Breast epithelium (tissue), 4 donors: ENCODE measurements around the gene SF3B4. TPM values are rescaled to one million over a fixed set of nuclear protein-coding genes. Genes with fewer than 3 reads are reported as not detected.
A peak's percentile ranks its signal among the peaks of the same experiment; 100 is the strongest.

Source experiments
- DNase-seq, 2 donors: peaks; one replicate each; pipeline ENCODE4 v3.0.0-alpha.2; 2019; ENCODE audit warnings: low spot score in 2 of 2
- H3K27ac ChIP-seq, 2 donors: fragments of 200-600 bp; sonication (generic) in 1 of 2; one replicate each; pipeline ENCODE4 v1.5.1; 2016 to 2019; ENCODE audit warnings: mild to moderate bottlenecking in 1 of 2
- H3K27me3 ChIP-seq, 2 donors: fragments of 200-600 bp; sonication (generic) in 1 of 2; one replicate each; pipeline versions ENCODE4 v1.5.1 to v1.6.0; 2017 to 2019; ENCODE audit warnings: control low read depth in 1 of 2, mild to moderate bottlenecking in 1 of 2
- H3K36me3 ChIP-seq: fragments of 200-600 bp; one replicate; pipeline ENCODE4 v1.5.1; 2019
- H3K4me1 ChIP-seq, 2 donors: fragments of 200-600 bp; sonication (generic); one replicate each; pipeline ENCODE4 v1.5.1; 2016 to 2019; ENCODE audit warnings: control low read depth in 1 of 2
- H3K4me3 ChIP-seq, 3 donors: fragments of 200-600 bp; sonication (generic); 1 replicate in 2 of 3; 2 replicates in 1 of 3; pipeline ENCODE4 v1.5.1; 2016 to 2019; ENCODE audit warnings: mild to moderate bottlenecking in 3 of 3, moderate library complexity in 2 of 3
- H3K9me3 ChIP-seq, 2 donors: fragments of 200-600 bp; sonication (generic) in 1 of 2; one replicate each; pipeline ENCODE4 v1.5.1; 2016 to 2019; ENCODE audit warnings: control low read depth in 1 of 2
- POLR2A ChIP-seq: fragments of 450-650 bp; IDR thresholded peaks from one replicate; pipeline ENCODE4 v1.6.1; 2016; ENCODE audit warnings: antibody characterized with exemption, mild to moderate bottlenecking, moderate library complexity
- POLR2AphosphoS5 ChIP-seq, 3 donors: sonication (generic); formaldehyde crosslinking; IDR thresholded peaks; one replicate each; pipeline ENCODE4 v1.6.1; 2017; ENCODE audit warnings: antibody characterized with exemption in 3 of 3
- intact Hi-C: fragments of 100-400 bp; cut with DNase I; formaldehyde crosslinking; loops from one replicate; pipeline ENCODE4 v1.15.1; 2023; ENCODE audit warnings: low total_unique reads
- total RNA-seq, 3 donors: library from RNA; depleted of rRNA; stranded (reverse); fragments of >200 nt; gene quantifications; one replicate each; pipeline ENCODE4 v1.1.0, GENCODE V29; 2016
- TF ChIP-seq, protein P1 (sequence below), 3 donors: fragments of 450-650 bp; IDR thresholded peaks; one replicate each; pipeline ENCODE4 v1.5.1; 2016 to 2017; ENCODE audit warnings: antibody characterized with exemption in 3 of 3, mild to moderate bottlenecking in 3 of 3, moderate library complexity in 3 of 3

The SF3B4 gene
- total RNA-seq, 3 donors from 2014 or later: 6.9 to 9.7 (median 7.4) TPM

DNA sequence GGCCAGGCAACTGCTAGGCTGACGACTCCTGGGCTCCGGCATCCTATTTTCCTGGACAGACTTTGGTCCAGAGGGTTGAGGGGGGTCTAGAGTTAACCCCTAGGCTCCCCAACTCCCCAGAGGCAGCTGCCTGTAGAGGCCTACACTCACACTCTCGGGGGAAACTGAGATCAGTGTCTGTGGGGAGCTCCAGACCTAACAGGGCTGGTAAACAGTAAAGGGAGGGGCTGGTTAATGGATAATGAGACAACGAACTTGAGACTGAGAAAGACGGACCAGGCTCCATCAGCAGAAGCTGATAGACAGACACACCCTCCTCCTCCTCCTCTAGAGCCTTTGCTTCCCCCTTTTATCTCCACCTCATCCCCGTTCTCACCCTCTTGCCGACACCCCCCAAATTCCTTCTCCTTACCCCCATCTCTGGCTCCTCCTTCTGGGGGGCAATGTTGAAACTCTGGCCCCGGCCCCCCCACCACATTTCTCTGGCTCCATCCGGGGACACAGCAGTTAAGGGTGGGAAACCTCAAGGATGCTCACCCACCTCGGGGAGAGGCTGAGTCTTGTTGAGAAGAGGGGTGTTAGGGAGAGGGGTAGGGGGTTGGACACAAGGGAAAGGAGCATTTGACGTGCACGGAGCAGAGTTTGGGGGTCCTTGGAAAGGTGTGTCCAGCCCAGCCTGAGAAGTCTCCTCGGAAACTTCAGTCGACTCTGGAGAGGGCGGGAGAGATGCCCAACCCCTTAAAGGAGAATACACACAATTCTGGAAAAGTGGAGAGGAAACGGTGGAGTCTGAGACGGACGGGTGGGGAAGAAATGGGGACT is 8.8 kb upstream of the SF3B4 start, which contains the start of gene MTMR11:
MTMR11 (minus strand) TSS at position 710 of the 822 bp plus-strand sequence; CDS start at position 478, 232 bp downstream.
- Histone ChIP-seq H3K9me3 (no peaks in the 10 kb centered on the region), H3K4me1 (peaks cover 0 to 3% of the 10 kb centered on the region in 2 donors), H3K27me3 (no peaks in the 10 kb centered on the region), H3K36me3 (no peaks in the 10 kb centered on the region), H3K27ac (peak within 1 kb of the TSS; percentile 81 to 92), H3K4me3 (peak within 1 kb of the TSS; percentile 53 to 80 (median 61))
- DNase-seq: peak in 1 of 2 donors; percentile 38
- TF ChIP-seq POLR2A (no peak), POLR2AphosphoS5 (IDR thresholded peaks at IDR 0.05) (no peak)
- TF ChIP-seq, protein P1, sequence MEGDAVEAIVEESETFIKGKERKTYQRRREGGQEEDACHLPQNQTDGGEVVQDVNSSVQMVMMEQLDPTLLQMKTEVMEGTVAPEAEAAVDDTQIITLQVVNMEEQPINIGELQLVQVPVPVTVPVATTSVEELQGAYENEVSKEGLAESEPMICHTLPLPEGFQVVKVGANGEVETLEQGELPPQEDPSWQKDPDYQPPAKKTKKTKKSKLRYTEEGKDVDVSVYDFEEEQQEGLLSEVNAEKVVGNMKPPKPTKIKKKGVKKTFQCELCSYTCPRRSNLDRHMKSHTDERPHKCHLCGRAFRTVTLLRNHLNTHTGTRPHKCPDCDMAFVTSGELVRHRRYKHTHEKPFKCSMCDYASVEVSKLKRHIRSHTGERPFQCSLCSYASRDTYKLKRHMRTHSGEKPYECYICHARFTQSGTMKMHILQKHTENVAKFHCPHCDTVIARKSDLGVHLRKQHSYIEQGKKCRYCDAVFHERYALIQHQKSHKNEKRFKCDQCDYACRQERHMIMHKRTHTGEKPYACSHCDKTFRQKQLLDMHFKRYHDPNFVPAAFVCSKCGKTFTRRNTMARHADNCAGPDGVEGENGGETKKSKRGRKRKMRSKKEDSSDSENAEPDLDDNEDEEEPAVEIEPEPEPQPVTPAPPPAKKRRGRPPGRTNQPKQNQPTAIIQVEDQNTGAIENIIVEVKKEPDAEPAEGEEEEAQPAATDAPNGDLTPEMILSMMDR (IDR thresholded peaks at IDR 0.05): no peak
- intact Hi-C loops: no loop called here

DNA sequence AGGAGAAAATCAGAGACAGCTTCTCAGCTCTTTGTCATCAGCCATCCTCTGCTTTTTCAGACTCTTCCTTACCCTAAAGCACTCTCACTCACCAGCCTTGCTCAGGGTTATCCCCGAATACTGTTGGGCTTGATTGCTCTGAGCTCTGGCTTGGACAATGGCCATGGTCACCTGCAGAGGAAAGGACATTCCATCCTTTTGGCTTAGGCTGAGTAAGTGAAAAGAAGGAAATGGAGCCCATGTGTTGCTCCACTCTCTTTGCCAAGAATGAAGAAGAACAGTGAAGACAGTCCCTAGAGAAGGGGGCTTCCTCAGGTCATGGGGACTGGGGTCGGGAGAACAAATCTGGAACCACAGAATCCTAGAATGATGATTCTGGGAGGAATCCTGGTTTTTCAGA is 6.8 kb upstream of the SF3B4 start:
- intact Hi-C loops: no loop called here
- Histone ChIP-seq H3K4me3 (no peak overlapping the region), H3K27ac (no peak overlapping the region), H3K36me3 (no peaks in the 10 kb centered on the region), H3K27me3 (no peaks in the 10 kb centered on the region), H3K9me3 (no peaks in the 10 kb centered on the region), H3K4me1 (peaks cover 0 to 3% of the 10 kb centered on the region in 2 donors)
- no peak for DNase-seq
- TF ChIP-seq, protein P1 (IDR thresholded peaks at IDR 0.05): no peak
- TF ChIP-seq POLR2AphosphoS5 (IDR thresholded peaks at IDR 0.05) (no peak), POLR2A (no peak)

DNA sequence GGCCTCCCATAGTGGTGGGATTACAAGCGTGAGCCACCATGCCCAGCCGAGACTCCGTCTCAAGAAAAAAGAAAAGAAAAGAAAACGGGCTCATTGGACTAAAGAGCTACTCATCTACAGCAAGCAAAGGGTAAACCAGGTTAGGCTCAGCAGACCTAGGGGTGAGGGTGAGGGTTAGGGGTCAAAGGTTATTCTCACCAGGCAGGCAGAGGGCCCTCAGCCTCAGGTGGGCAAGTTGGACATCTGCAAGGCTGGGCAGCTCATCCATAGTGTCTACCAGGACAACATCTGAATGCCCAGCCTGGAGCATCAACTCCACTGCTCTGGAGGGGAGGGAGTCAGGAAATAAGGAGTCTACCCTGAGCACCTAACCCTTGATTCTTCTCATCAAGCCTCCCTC is 5.6 kb upstream of the SF3B4 start:
- DNase-seq: no peak
- TF ChIP-seq POLR2AphosphoS5 (IDR thresholded peaks at IDR 0.05): no peak
- TF ChIP-seq, protein P1 (IDR thresholded peaks at IDR 0.05): no peak
- no peak for TF ChIP-seq POLR2A
- Histone ChIP-seq H3K36me3 (no peaks in the 10 kb centered on the region), H3K27ac (no peak overlapping the region), H3K27me3 (no peaks in the 10 kb centered on the region), H3K9me3 (no peaks in the 10 kb centered on the region), H3K4me1 (peaks cover 0 to 3% of the 10 kb centered on the region in 2 donors), H3K4me3 (no peak overlapping the region)
- intact Hi-C loops: no loop called here

DNA sequence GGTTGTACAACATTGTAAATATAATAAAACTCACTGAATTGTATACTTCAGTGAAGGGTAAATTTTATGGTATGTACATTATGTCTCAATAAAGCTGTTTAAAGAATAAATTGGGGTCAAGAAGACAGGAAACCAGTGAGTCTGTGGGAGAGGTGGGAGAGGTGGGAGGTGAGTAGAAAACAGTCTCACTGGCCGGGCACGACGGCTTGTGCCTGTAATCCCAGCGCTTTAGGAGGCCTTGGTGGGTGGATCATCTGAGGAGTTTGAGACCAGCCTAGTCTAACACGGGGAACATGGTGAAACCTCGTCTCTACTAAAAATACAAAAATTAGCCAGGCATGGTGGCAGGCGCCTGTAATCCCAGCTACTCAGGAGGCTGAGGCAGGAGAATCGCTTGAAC is 4.9 kb upstream of the SF3B4 start:
- Histone ChIP-seq H3K9me3 (no peaks in the 10 kb centered on the region), H3K4me3 (no peak overlapping the region), H3K4me1 (peaks cover 0 to 1% of the 10 kb centered on the region in 2 donors), H3K27me3 (no peaks in the 10 kb centered on the region), H3K27ac (no peak overlapping the region), H3K36me3 (no peaks in the 10 kb centered on the region)
- no peak for DNase-seq
- intact Hi-C loops: no loop called here
- no peak for TF ChIP-seq POLR2AphosphoS5 (IDR thresholded peaks at IDR 0.05)
- TF ChIP-seq, protein P1 (IDR thresholded peaks at IDR 0.05): no peak
- no peak for TF ChIP-seq POLR2A

DNA sequence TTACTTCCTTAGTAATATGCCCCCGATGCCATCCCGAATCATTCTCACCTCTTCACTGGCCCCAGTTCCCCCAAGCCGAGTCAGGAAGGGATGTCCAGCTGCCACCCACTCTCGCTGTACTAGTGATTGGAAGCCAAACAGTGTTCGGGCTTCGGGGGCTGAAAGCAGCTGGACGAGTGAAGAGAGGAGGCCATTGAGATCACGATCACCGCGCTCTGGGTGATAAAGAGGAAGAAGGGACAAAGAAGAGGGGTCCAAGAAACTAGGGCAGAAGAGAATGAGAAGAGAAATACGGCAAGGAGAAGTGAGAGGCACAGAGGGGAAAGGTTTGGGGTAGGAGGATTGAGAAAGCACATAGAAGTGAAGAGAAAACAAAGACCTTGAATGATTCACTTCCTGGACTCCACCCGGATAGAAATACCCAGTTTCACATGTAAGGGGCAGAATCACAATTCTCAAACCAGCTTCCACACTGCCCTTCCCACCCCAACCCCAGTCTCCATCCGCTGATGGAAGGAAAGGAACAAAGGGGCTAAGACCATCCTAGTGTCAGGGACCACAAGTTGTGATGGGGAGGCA is 3.7 kb upstream of the SF3B4 start:
- intact Hi-C loops: no loop called here
- H3K9me3 ChIP-seq: no peaks in the 10 kb centered on the region
- H3K27ac ChIP-seq: no peak overlapping the region
- H3K36me3 ChIP-seq: no peaks in the 10 kb centered on the region
- peaks cover under 1 to 9% of the 10 kb centered on the region in 2 donors for H3K4me1 ChIP-seq
- TF ChIP-seq POLR2AphosphoS5 (IDR thresholded peaks at IDR 0.05) (no peak), POLR2A (no peak)
- TF ChIP-seq, protein P1 (IDR thresholded peaks at IDR 0.05): no peak
- H3K4me3 ChIP-seq: no peak overlapping the region
- DNase-seq: no peak
- no peaks in the 10 kb centered on the region for H3K27me3 ChIP-seq
